GM12878 (cell line): ENCODE data around the gene FILIP1L. TPM values are rescaled to one million over a fixed set of nuclear protein-coding genes. Genes with fewer than 3 reads are reported as not detected.

Source experiments
- ATAC-seq: fragments of 200-7000 bp; cut with Tn5 transposase; 3 replicates; pipeline ENCODE4 v1.9.1; 2020; ENCODE audit warnings: mild to moderate bottlenecking, moderate library complexity
- BruUV-seq: library from RNA; stranded (reverse); fragments of 400-500 nt; replicated peaks from 2 replicates; lab custom pipeline; 2021; lab: Mats Ljungman, UMichigan
- CTCF ChIA-PET: fragments of 300-600 bp; sonication (Branson Sonifier 250); formaldehyde crosslinking; extraction: SDS; loops from one replicate; lab custom pipeline; 2021; ENCODE audit warnings: inconsistent platforms; lab: Yijun Ruan, JAX
- POLR2A ChIA-PET: fragments of 350-600 bp; formaldehyde crosslinking; extraction: SDS; loops from one replicate; lab custom pipeline; 2021; ENCODE audit warnings: inconsistent platforms; lab: Charles Lee
- RAD21 ChIA-PET: fragments of 300-600 bp; sonication (Branson Sonifier 250); formaldehyde crosslinking; loops from one replicate; lab custom pipeline; 2023; ENCODE audit warnings: antibody characterized with exemption; ENCODE audit not compliant: unreplicated experiment; lab: Charles Lee
- SMC1A ChIA-PET: fragments of 300-600 bp; sonication (Branson Sonifier 250); formaldehyde crosslinking; loops from one replicate; lab custom pipeline; 2023; ENCODE audit not compliant: unreplicated experiment, uncharacterized antibody; lab: Charles Lee
- DNase-seq: peaks from one replicate; pipeline ENCODE4 v3.0.0-alpha.2; 2011; ENCODE audit warnings: low read depth, low spot score
- FAIRE-seq: peaks from 3 replicates; lab custom pipeline; 2011; peaks lifted over from hg19 to GRCh38; lab: Jason Lieb, UNC
- H2AFZ ChIP-seq: 2 replicates; pipeline ENCODE4 v1.6.0; 2011; ENCODE audit warnings: low read depth, low read length, control low read depth; ENCODE audit not compliant: control insufficient read depth
- H3K27ac ChIP-seq: 2 replicates; pipeline ENCODE4 v1.5.1; 2011; ENCODE audit warnings: control low read depth; ENCODE audit not compliant: control insufficient read depth, insufficient read depth
- H3K27me3 ChIP-seq, 2 experiments: replicated peaks in 1 of 2; 2 replicates each; pipeline versions ENCODE4 v1.6.0 to v1.6.1; 2011; ENCODE audit warnings: low read length in 1 of 2; ENCODE audit not compliant: control insufficient read depth in 2 of 2, insufficient read depth in 2 of 2
- H3K36me3 ChIP-seq, 2 experiments: 2 replicates each; pipeline ENCODE4 v1.5.1; 2011; ENCODE audit warnings: low read length in 1 of 2; ENCODE audit not compliant: control insufficient read depth in 2 of 2, insufficient read depth in 2 of 2
- H3K4me1 ChIP-seq: 2 replicates; pipeline ENCODE4 v1.6.1; 2011; ENCODE audit warnings: mild to moderate bottlenecking, low read length, moderate library complexity, mixed read lengths; ENCODE audit not compliant: control insufficient read depth, insufficient read depth
- H3K4me2 ChIP-seq: 2 replicates; pipeline ENCODE4 v1.6.0; 2011; ENCODE audit warnings: control low read depth; ENCODE audit not compliant: control insufficient read depth, insufficient read depth
- H3K4me3 ChIP-seq: fragments of 200-600 bp; sonication (generic); 2 replicates; pipeline ENCODE4 v1.5.1; 2016
- H3K79me2 ChIP-seq: 2 replicates; pipeline ENCODE4 v1.6.0; 2011; ENCODE audit warnings: low read length; ENCODE audit not compliant: control insufficient read depth, insufficient read depth
- H3K9ac ChIP-seq: 2 replicates; pipeline ENCODE4 v1.8.0; 2011; ENCODE audit warnings: low read length, control low read depth, mixed read lengths; ENCODE audit not compliant: control insufficient read depth, insufficient read depth
- H3K9me3 ChIP-seq: replicated peaks from 3 replicates; pipeline ENCODE4 v1.5.1; 2011; ENCODE audit warnings: mild to moderate bottlenecking, low read length; ENCODE audit not compliant: control insufficient read depth, insufficient read depth
- H4K20me1 ChIP-seq: 2 replicates; pipeline ENCODE4 v1.6.0; 2011; ENCODE audit not compliant: control insufficient read depth, insufficient read depth
- BCL11A ChIP-seq: IDR thresholded peaks from 2 replicates; pipeline ENCODE4 v1.6.1; 2011; ENCODE audit warnings: low read depth, low read length
- BMI1 ChIP-seq: fragments of 450-650 bp; IDR thresholded peaks from 2 replicates; pipeline ENCODE4 v1.6.1; 2016; ENCODE audit warnings: mild to moderate bottlenecking, moderate library complexity, borderline replicate concordance
- CUX1 ChIP-seq: IDR thresholded peaks from 2 replicates; pipeline ENCODE4 v1.6.1; 2012; ENCODE audit warnings: improper control_type of control experiment, low read depth, low read length; ENCODE audit not compliant: insufficient replicate concordance
- SKIL ChIP-seq: fragments of 450-650 bp; IDR thresholded peaks from 2 replicates; pipeline ENCODE4 v1.6.1; 2017; ENCODE audit warnings: mild to moderate bottlenecking, low read depth, inconsistent platforms; ENCODE audit not compliant: poor library complexity, severe bottlenecking
- TAF1 ChIP-seq: IDR thresholded peaks from 2 replicates; pipeline ENCODE4 v1.6.1; 2011; ENCODE audit warnings: mild to moderate bottlenecking, low read depth, low read length, borderline replicate concordance
- USF2 ChIP-seq: IDR thresholded peaks from 2 replicates; pipeline ENCODE4 v1.6.1; 2011; ENCODE audit warnings: low read depth, low read length, improper control_type of control experiment, borderline replicate concordance
- WGBS: methylation state at CpG from one replicate; pipeline ENCODE4 v1.1.6; 2016; ENCODE audit warnings: low lambda C conversion rate; ENCODE audit not compliant: insufficient replicate concordance, insufficient coverage; ENCODE audit errors: missing lambda C conversion rate; 5-methylcytosine and 5-hydroxymethylcytosine counted together
- in situ Hi-C: fragments of 300-500 bp; cut with MboI; formaldehyde crosslinking; loops from 9 replicates; pipeline ENCODE4 v1.14.3; 2018; ENCODE audit warnings: mixed read lengths
- intact Hi-C: fragments of 100-400 bp; cut with micrococcal nuclease; formaldehyde crosslinking; loops from one replicate; pipeline ENCODE4 v1.14.2; 2022; ENCODE audit not compliant: unreplicated experiment
- polyA plus RNA-seq, 11 experiments: library from polyadenylated mRNA; depleted of rRNA in 4 of 11; unstranded in 6 of 11; stranded (reverse) in 5 of 11; fragments of >200 nt; fragmentation: Nextera tagmentation in 4 of 11; fragmentation: Illumina TruSeq in 1 of 11; extraction: Ambion mirVana in 4 of 11; extraction: Trizol in 1 of 11; gene quantifications; 1 replicate in 1 of 11; 2 replicates in 10 of 11; pipeline versions ENCODE4 v1.2.1 to v1.2.3, GENCODE V29; 2011 to 2016; ENCODE audit warnings: inconsistent platforms in 2 of 11, missing spikeins in 2 of 11, low read depth in 1 of 11
- total RNA-seq, 4 experiments: library from RNA; depleted of rRNA in 3 of 4; stranded (reverse); fragments of >200 nt in 3 of 4; fragmentation: Illumina TruSeq in 1 of 4; extraction: Trizol in 1 of 4; gene quantifications; 2 replicates each; pipeline versions ENCODE4 v1.2.1 to v1.2.3, GENCODE V29; 2013 to 2021

Gene FILIP1L
- total and polyA plus RNA-seq, 10 of the 15 experiments (the other 5 are each of a cell fraction or from before 2014, with no cell fraction given) = 0.24 to 6.1 (median 3.5) TPM

GRCh38 chr3:99899603-99900002 lies 214.7 kb downstream of the FILIP1L start (continued):
- TF ChIP-seq CUX1 = no peak
- TF ChIP-seq SKIL = no peak
- TF ChIP-seq USF2 = no peak

- in situ Hi-C loops (no loop called here), intact Hi-C loops (no loop called here)
- H4K20me1 ChIP-seq = no peaks in the 10 kb centered on the region
- no peaks in the 10 kb centered on the region for H3K27me3 ChIP-seq
- no peaks in the 10 kb centered on the region for H3K4me1 ChIP-seq
- DNase-seq (no peak), ATAC-seq (no peak), FAIRE-seq (no peak)
- POLR2A ChIA-PET = no interaction called here
- H2AFZ ChIP-seq = no peak overlapping the region
- no peaks in the 10 kb centered on the region for H3K36me3 ChIP-seq
- no peaks in the 10 kb centered on the region for H3K79me2 ChIP-seq
- RAD21 ChIA-PET = no interaction called here
- TF ChIP-seq TAF1 = no peak
- TF ChIP-seq BMI1 = peak; percentile 68
- TF ChIP-seq BCL11A = no peak
- H3K4me3 ChIP-seq = no peak overlapping the region
- no peak overlapping the region for H3K27ac ChIP-seq
- no TSS peak for BruUV-seq
- WGBS = 58% methylated on average over 3 of the region's 3 CpGs
- SMC1A ChIA-PET = no interaction called here
- no peak overlapping the region for H3K4me2 ChIP-seq
- no peaks in the 10 kb centered on the region for H3K9me3 ChIP-seq
- H3K9ac ChIP-seq = no peak overlapping the region
- CTCF ChIA-PET = no interaction called here
Measured at GRCh38 chr3:99896482-99896881, 217.8 kb downstream of the FILIP1L start.
